B cell (primary cell): ENCODE measurements around the gene COL10A1.

Experiments used
- EZH2 ChIP-seq: IDR thresholded peaks from 2 replicates; pipeline ENCODE4 v1.6.1; 2012; ENCODE audit warnings: borderline replicate concordance, low read depth, mild to moderate bottlenecking, moderate library complexity, low read length; ENCODE audit not compliant: insufficient read depth, poor library complexity, severe bottlenecking
- TF ChIP-seq, protein P1 (sequence below): fragments of 200-600 bp; IDR thresholded peaks from one replicate; pipeline ENCODE4 v1.8.0; 2022; ENCODE audit warnings: antibody characterized with exemption, mild to moderate bottlenecking

DNA sequence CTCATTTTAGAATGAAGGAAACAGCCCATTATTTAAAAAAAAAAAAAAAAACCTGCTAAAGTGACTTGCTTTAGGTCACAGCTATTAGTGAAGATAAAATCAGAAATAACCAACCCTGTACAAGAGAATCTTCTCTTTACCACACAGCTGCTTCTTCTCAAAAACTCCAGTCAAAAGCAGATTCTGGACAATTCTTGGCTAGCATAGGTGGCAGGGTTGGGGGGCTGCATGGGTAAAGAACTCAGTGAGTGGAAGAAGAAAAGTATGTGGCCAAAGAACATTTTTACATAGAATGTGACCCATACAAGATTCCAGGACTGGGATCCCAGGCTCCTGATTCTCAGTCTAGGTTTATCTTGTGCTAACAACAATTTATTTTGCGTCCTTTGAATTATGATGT, 55.8 kb downstream of the COL10A1 start:
- TF ChIP-seq EZH2, result no peak
- TF ChIP-seq, protein P1, sequence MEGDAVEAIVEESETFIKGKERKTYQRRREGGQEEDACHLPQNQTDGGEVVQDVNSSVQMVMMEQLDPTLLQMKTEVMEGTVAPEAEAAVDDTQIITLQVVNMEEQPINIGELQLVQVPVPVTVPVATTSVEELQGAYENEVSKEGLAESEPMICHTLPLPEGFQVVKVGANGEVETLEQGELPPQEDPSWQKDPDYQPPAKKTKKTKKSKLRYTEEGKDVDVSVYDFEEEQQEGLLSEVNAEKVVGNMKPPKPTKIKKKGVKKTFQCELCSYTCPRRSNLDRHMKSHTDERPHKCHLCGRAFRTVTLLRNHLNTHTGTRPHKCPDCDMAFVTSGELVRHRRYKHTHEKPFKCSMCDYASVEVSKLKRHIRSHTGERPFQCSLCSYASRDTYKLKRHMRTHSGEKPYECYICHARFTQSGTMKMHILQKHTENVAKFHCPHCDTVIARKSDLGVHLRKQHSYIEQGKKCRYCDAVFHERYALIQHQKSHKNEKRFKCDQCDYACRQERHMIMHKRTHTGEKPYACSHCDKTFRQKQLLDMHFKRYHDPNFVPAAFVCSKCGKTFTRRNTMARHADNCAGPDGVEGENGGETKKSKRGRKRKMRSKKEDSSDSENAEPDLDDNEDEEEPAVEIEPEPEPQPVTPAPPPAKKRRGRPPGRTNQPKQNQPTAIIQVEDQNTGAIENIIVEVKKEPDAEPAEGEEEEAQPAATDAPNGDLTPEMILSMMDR, result no peak
